ENCODE measurements around the gene GOLPH3L. TPM values are rescaled to one million over a fixed set of nuclear protein-coding genes. Genes with fewer than 3 reads are reported as not detected.

The GOLPH3L gene
- polyA plus RNA-seq, 2 of the 4 experiments (the other 2 are of a cell fraction): 32.3 to 41.8 TPM

GRCh38 chr1:150613061-150613920, 83.7 kb downstream of the GOLPH3L start:
- H3K4me1 ChIP-seq: peaks cover 60% of the 10 kb centered on the region
- ATAC-seq (peak; percentile 63 to 65), DNase-seq (ENCODE audit: low read depth in 1 of 2, low spot score in 1 of 2) (peak; percentile 66 to 90), FAIRE-seq (no peak)
- peaks cover 2% of the 10 kb centered on the region; the same call in 1 of the 3 replicates for H3K9me3 ChIP-seq
- H3K27ac ChIP-seq: peak overlapping the region; percentile 89 to 95
- CTCF ChIA-PET: interaction anchor here (1.1 to 9.7 kb wide), 7 partner anchors 8 to 200 kb away, joined by 3 to 53 read pairs (median 6); partner anchors contain the start of gene MCL1
- peak overlapping the region; percentile 72 for H3K4me2 ChIP-seq
- whole genome bisulfite sequencing (ENCODE audit: missing lambda C conversion rate): 21% methylated on average over 12 of the region's 12 CpGs
- TF ChIP-seq EP300 (IDR thresholded peaks at IDR 0.05) (peak; percentile 66; a peak in 2 of 5 replicates), EHF (CRISPR knock-in tag; IDR thresholded peaks at IDR 0.05) (no peak), FOSB (CRISPR knock-in tag; IDR thresholded peaks at IDR 0.05) (0 out of 2 replicates have a peak, but pooled peaks have one; percentile 64), FOSL2 (IDR thresholded peaks at IDR 0.05) (peak; percentile 91), FOSL2 (CRISPR knock-in tag; IDR thresholded peaks at IDR 0.05) (peak; percentile 97), KDM1A (IDR thresholded peaks at IDR 0.05; ENCODE audit: low read depth) (no peak), SMC3 (IDR thresholded peaks at IDR 0.05) (peak; percentile 25), JUN (IDR thresholded peaks at IDR 0.05) (peak; percentile 67 to 77; a peak in 3 of 5 replicates), HOXB13 (CRISPR knock-in tag; IDR thresholded peaks at IDR 0.05; ENCODE audit: low read depth) (peak; percentile 66; the same call in 1 of the 2 replicates), JUNB (IDR thresholded peaks at IDR 0.05) (peak; percentile 84), FOXS1 (CRISPR knock-in tag; IDR thresholded peaks at IDR 0.05) (peak; percentile 50; the same call in 1 of the 2 replicates), RNF2 (IDR thresholded peaks at IDR 0.05; ENCODE audit: borderline replicate concordance, low read depth) (no peak), ATOH8 (CRISPR knock-in tag; IDR thresholded peaks at IDR 0.05; ENCODE audit: low read depth) (peak; percentile 64; the same call in 1 of the 2 replicates), RFX5 (IDR thresholded peaks at IDR 0.05) (no peak), CEBPB (IDR thresholded peaks at IDR 0.05) (peak; percentile 61 to 89; a peak in 3 of 4 replicates), TP53 (CRISPR knock-in tag; IDR thresholded peaks at IDR 0.05) (no peak), MAFK (IDR thresholded peaks at IDR 0.05; ENCODE audit: partially characterized antibody) (peak; percentile 66), SREBF2 (IDR thresholded peaks at IDR 0.05) (no peak)
- TF ChIP-seq, protein P1, sequence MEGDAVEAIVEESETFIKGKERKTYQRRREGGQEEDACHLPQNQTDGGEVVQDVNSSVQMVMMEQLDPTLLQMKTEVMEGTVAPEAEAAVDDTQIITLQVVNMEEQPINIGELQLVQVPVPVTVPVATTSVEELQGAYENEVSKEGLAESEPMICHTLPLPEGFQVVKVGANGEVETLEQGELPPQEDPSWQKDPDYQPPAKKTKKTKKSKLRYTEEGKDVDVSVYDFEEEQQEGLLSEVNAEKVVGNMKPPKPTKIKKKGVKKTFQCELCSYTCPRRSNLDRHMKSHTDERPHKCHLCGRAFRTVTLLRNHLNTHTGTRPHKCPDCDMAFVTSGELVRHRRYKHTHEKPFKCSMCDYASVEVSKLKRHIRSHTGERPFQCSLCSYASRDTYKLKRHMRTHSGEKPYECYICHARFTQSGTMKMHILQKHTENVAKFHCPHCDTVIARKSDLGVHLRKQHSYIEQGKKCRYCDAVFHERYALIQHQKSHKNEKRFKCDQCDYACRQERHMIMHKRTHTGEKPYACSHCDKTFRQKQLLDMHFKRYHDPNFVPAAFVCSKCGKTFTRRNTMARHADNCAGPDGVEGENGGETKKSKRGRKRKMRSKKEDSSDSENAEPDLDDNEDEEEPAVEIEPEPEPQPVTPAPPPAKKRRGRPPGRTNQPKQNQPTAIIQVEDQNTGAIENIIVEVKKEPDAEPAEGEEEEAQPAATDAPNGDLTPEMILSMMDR (IDR thresholded peaks at IDR 0.05): no peak
- POLR2A ChIA-PET: interaction anchor here (1.1 to 3.8 kb wide), 7 partner anchors 9 to 52 kb away, joined by 5 to 38 read pairs (median 7); partner anchors contain the start of genes ENSA and MCL1
- peak overlapping the region; percentile 13; the same call in 1 of the 3 replicates for H3K4me3 ChIP-seq

DNA sequence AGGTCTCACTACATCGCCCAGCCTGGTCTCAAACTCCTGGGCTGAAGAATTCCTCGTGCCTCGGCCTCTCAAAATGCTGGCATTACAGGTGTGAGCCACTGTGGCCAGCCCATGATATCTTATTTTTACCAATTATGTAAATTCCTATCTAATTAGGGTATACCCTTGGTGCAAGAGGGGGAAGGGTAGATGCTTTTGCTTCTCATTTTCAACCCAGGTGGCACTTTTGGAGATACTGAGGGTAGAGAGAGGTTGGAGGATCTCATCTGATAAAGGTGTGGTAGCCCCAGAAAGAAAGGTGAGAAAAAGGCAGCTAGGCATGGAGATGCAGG, 85.0 kb downstream of the GOLPH3L start:
- Histone ChIP-seq H3K4me2 (peak overlapping the region; percentile 72), H3K4me3 (no peak overlapping the region), H3K9me3 (peaks cover 2% of the 10 kb centered on the region; the same call in 1 of the 3 replicates), H3K27ac (peak overlapping the region; percentile 89 to 95), H3K4me1 (peaks cover 60% of the 10 kb centered on the region)
- ChIA-PET CTCF (interaction anchor here (0.7 to 9.7 kb wide), 7 partner anchors 9 to 201 kb away, joined by 3 to 53 read pairs (median 5); no protein-coding TSS in a partner anchor), POLR2A (interaction anchor here (0.7 to 3.8 kb wide), 6 partner anchors 16 to 50 kb away, joined by 3 to 38 read pairs (median 6); partner anchors contain the start of genes ENSA and MCL1)
- ATAC-seq (no peak), FAIRE-seq (no peak), DNase-seq (ENCODE audit: low read depth in 1 of 2, low spot score in 1 of 2) (no peak)
- 45% methylated on average over 3 of the region's 3 CpGs for WGBS (ENCODE audit: missing lambda C conversion rate)
- TF ChIP-seq POLR2A (IDR thresholded peaks at IDR 0.05; ENCODE audit: low read length) (no peak), HOXB5 (CRISPR knock-in tag; IDR thresholded peaks at IDR 0.05) (0 out of 2 replicates have a peak, but pooled peaks have one; percentile 9)

All from A549 (cell line).